GM21717 (cell line): ENCODE data around the gene CDKN2AIP.

Experiments used
- ATAC-seq: cut with Tn5 transposase; IDR thresholded peaks from one replicate; pipeline ENCODE4 v1.9.1; 2021; ENCODE audit warnings: mild to moderate bottlenecking, moderate library complexity; ENCODE audit not compliant: unreplicated experiment

Gene CDKN2AIP

DNA sequence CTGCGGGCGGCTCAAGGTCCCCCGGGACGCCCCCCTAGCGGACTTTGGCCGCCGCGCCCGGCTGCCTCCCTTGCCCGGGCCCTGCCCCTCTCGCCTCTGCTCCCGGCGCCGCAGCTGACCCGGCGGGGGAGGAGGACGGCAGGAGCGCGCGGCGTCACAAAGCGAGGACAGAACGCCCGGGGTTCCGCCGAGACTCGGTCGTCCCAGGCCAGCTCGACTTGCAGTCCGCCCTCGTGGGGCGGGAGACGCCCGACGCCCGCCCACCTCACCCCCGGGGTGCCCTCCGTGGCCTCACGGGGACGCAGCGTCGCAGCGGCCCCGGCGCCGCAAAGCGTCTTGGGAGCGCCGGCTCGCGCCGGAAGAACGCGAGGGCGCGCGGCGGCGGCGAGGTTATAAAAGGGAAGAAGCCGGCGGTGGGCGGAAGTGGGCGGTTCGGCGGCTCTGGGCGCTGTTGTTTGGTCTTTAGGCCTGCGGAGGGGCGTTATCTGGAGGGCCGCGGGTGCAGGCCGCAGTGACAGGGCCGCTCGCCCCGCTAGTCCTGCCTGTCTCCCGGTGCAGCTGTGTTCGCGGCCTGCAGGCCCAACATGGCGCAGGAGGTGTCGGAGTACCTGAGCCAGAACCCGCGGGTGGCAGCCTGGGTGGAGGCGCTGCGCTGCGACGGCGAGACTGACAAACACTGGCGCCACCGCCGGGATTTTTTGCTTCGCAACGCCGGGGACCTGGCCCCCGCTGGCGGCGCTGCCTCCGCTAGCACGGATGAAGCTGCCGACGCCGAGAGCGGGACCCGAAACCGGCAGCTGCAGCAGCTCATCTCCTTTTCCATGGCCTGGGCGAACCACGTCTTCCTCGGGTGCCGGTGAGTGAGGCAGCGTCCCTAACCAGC is at the start of gene CDKN2AIP:
TSS of gene CDKN2AIP (plus strand) at position 423 of the 883 bp plus-strand sequence. CDS start at position 585, 162 bp downstream.
- ATAC-seq: peak; percentile 91

DNA sequence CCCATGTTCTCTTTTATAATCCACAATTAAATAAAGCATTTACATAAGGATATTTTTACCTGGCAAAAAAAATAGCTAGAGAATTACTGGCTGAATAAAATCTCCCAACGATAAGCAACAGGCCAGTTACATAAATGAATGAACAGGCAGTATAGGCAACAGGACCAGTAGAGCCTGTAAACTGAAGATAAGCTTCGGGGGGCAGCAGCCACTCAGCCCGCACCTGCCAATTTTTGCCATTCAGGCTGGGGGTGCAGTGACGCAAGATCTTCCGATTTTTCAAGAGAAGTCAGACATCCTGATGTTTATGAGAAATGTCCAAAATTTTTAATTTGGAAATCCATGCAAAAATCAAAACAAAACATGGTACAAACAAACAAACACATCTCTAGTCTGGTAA is 49.0 kb upstream of the CDKN2AIP start:
- ATAC-seq: no peak

DNA sequence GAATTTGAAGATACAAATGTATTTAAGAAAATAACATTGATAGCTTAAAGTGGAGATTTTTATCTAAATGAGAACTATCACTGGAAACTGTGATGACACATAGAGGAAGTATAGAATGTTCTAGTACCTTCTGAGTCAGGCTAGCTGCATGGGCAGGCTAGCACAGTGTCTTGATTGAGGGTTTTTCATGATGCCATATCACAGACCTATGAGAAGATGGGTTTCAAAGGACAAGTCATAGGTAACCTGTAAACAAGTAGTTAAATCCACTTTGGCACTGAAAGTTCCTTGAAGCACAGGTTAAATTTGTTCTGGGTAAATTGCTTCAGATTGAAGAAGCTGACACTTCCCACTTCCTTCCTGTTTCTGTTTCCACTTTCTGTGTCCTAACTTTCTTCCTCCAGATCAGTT is 48.2 kb upstream of the CDKN2AIP start:
- no peak for ATAC-seq

GRCh38 chr4:183397741-183398297 is 46.6 kb upstream of the CDKN2AIP start:
- ATAC-seq: no peak

GRCh38 chr4:183398298-183399125 is 45.9 kb upstream of the CDKN2AIP start:
- ATAC-seq: peak; percentile 78

DNA sequence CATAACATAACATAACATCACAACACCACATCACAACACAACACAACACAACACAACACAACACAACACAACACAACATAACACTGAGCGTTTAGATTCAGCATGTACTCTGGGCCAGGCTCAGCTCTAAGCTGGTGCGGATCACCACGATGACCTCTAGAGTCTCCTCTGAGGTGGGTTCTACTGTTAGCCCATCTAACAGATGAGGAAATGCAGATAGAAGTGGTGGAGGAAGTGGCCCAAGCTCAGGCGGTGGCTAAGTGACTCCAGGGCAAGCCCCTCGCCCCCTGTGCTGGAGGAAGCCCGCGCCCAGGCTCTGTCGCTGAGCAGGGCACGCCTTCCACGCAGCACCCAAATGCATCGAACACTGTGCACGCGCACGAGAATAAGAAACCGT is 45.3 kb upstream of the CDKN2AIP start:
- ATAC-seq: no peak

- ATAC-seq: no peak
These were observed 44.8 kb upstream of the CDKN2AIP start for GRCh38 chr4:183399616-183400015.

GRCh38 chr4:183400035-183400434 is 44.4 kb upstream of the CDKN2AIP start:
- ATAC-seq: no peak

- ATAC-seq: no peak
These were observed 43.0 kb upstream of the CDKN2AIP start for GRCh38 chr4:183401473-183401872.

DNA sequence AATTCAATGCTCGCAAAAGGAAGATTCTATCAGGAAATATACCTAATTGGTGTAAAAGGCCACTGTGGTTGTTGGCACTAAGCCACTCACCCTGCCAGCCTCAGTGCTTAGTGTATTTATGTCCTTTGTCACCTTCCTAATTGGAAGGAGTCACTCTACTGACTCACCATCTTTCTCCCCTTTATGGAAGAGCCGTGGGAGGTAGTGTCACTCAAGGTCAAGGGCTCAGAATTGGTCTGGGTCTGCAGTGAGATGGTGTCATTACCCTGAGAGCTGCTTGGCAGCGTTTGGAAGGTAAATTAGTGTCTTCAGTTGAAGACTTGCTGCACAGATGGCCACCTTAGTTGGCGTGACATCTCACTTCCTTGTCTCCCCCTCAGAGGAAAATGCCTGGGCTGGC is 41.7 kb upstream of the CDKN2AIP start:
- ATAC-seq: no peak

DNA sequence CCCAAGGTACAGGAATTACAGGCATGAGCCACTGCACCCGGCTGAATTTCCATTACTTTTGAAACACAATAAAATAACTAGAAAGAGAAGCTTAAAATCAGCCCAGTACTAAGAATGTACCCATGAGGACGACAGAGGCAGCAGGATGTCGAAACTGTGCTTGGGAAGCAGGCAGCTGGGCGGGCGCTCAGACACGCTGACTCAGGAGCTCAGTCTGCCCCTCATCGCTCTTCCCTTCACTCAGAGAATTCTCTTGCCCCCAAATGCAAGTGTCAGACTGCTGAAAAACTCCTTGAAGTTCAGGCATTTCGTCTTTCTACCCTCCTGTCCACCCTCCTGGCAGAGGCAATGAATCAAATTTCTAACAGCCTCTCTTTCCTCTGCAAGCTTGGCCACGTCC is 41.0 kb upstream of the CDKN2AIP start:
- ATAC-seq: no peak

DNA sequence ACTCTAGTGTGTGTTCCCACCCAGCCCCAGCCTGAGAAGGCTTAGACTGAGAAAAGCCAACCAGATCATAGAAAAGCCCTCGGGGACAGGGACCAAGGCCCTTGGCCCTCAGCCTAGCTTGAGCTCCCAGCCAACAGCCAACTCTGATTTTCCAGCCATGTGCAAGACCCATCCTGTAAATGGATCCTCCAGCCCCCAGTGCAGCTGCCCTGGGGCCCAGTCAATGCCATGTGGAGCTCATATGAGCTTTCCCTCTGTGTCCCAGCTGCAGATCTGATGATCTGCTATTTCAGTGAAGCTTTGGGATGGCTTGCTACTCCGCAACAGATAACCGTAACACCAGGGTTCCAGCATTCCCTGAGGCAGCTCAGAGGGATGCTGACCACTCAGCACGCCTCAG is 40.5 kb upstream of the CDKN2AIP start:
- ATAC-seq: no peak

- no peak for ATAC-seq
These were observed 39.1 kb upstream of the CDKN2AIP start for GRCh38 chr4:183405303-183405702.

- ATAC-seq: peak; percentile 96
These were observed 37.3 kb upstream of the CDKN2AIP start for GRCh38 chr4:183407128-183407585.

DNA sequence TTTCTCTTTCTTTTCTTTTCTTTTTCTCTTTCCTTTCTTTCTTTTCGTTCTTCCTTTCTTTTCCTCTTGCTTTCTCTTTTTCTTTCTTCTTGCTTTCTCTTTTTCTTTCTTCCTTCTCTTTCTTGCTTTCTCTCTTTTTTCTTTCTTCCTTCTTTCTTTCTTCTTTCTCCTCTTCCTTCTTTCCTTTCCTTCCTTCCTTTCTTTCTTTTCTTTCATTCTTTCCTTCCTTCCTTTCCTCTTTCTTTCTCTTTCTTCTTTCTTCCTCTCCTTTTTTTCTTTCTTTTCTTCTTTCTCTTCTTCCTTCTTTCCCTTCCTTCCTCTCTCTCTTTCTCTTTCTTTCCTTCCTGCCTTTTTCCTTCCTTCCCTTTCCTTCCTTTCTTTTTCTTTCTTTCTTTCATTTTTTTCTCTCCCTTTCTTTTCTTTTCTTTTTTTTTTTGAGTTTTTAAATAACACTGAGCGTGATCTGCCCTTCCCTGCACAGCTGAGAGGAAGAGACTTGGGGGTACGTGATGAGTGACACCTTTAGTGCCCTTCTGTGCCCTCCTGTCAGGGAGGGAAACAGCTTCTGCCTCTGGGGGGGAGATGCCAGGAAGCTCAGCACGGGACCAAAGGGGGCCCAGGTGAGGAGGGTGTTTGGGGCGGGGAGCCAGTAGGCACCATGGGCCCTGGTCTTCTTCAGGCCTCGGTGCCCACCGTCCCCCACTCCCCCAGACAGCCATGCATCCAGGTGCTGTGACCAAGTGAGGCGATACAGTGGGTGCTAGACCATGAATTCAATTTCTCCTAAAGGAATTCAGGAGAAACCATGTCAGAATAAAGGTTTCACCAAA is 36.6 kb upstream of the CDKN2AIP start:
- ATAC-seq: no peak

GRCh38 chr4:183408796-183409195 is 35.6 kb upstream of the CDKN2AIP start:
- no peak for ATAC-seq

DNA sequence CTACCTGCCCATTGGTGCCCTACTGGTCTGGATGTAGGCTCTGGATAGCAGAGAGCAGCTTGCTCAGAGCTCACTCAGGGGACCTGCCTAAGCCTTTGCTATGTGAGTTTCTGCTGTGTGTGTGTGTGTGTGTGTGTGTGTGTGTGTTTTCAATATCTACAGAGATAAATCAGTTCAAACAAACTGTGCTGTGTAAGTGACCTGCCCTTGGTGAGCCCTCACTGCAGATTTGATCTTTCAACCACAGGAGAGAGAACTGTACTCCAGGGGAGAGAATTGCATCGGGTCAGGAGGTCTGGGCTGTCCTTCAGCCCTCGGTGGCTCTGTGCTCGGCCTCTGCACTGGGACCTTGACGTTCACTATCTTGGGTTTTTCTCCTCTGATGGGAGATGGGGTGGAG is 35.0 kb upstream of the CDKN2AIP start:
- no peak for ATAC-seq

DNA sequence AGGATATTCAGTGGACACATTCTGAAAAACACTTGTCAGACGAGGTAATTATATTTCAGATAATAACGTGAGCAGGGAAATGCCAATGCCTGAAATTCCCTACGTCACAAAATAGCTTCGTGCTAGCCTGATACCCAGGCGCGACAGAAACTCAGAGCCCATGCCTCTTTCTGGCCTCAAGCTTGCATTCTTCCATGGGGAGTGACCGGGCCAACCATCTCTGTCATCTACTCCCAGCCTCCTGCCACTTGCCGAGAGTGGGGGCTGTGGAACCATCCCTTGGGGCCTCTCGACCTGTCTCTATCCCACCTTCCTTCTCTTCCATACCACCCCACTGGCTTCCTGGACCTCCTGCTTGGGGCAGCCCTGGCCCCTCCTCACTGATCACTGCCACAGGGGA is 34.5 kb upstream of the CDKN2AIP start:
- ATAC-seq: no peak

GRCh38 chr4:183411291-183411861 is 33.1 kb upstream of the CDKN2AIP start:
- no peak for ATAC-seq

- ATAC-seq: no peak
These were observed 31.6 kb upstream of the CDKN2AIP start for GRCh38 chr4:183412821-183413220.
